Activated T-cell treated with anti-CD3 and anti-CD28 coated beads, Interleukin-2, amount 50 U/mL, for 4 hours (primary cell): ENCODE results near the gene SLC25A52. TPM values are rescaled to one million over a fixed set of nuclear protein-coding genes. Genes with fewer than 3 reads are reported as not detected.
"Not testable (repeated sequence)": the region's sequence is repeated elsewhere in the genome, so short reads cannot be mapped to it uniquely, and the experiment has no call there.

ENCODE experiments used
- ATAC-seq, 2 donors: fragments of 200-7000 bp; cut with Tn5 transposase; one replicate each; pipeline ENCODE4 v1.10.0; 2021
- DNase-seq: peaks from one replicate; pipeline ENCODE4 v3.0.0-alpha.2; 2020
- H3K27me3 Mint-ChIP-seq: one replicate; pipeline ENCODE4 v1.8.0; 2021; ENCODE audit warnings: low read depth, mixed read lengths
- H3K36me3 Mint-ChIP-seq: one replicate; pipeline ENCODE4 v1.8.0; 2022; ENCODE audit warnings: mixed read lengths; ENCODE audit not compliant: insufficient read depth
- H3K4me1 Mint-ChIP-seq: one replicate; pipeline ENCODE4 v1.8.0; 2021; ENCODE audit warnings: low read depth, mixed read lengths
- H3K4me3 Mint-ChIP-seq: one replicate; pipeline ENCODE4 v1.8.0; 2021; ENCODE audit warnings: mild to moderate bottlenecking, moderate library complexity, mixed read lengths
- H3K9me3 Mint-ChIP-seq: one replicate; pipeline ENCODE4 v1.8.0; 2021; ENCODE audit warnings: mixed read lengths
- total RNA-seq, 3 donors: library from RNA; stranded (reverse); gene quantifications; one replicate each; pipeline ENCODE4 v1.2.1, GENCODE V29; 2021

The SLC25A52 gene
- not detected for total RNA-seq

- no peaks in the 10 kb centered on the region for H3K36me3 Mint-ChIP-seq
- no peak for ATAC-seq
- H3K27me3 Mint-ChIP-seq = peaks cover 2% of the 10 kb centered on the region
- H3K4me1 Mint-ChIP-seq = no peaks in the 10 kb centered on the region
- H3K4me3 Mint-ChIP-seq = no peak within 1 kb of the TSS
- H3K9me3 Mint-ChIP-seq = no peaks in the 10 kb centered on the region
- DNase-seq = no peak
These were observed at the start of gene SLC25A52 for GRCh38 chr18:31760695-31761094. SLC25A52 (minus strand) TSS chr18:31760880; CDS start chr18:31760661, 219 bp downstream.

GRCh38 chr18:31809049-31809448, 48.4 kb upstream of the SLC25A52 start:
- DNase-seq, H3K9me3 Mint-ChIP-seq, H3K4me1 Mint-ChIP-seq, ATAC-seq, H3K4me3 Mint-ChIP-seq, H3K27me3 Mint-ChIP-seq, H3K36me3 Mint-ChIP-seq: not testable (repeated sequence)

GRCh38 chr18:31801078-31801477, 40.4 kb upstream of the SLC25A52 start:
- Mint-ChIP-seq H3K27me3 (peaks cover 2% of the 10 kb centered on the region), H3K4me1 (no peaks in the 10 kb centered on the region), H3K4me3 (no peak overlapping the region), H3K9me3 (no peaks in the 10 kb centered on the region), H3K36me3 (no peaks in the 10 kb centered on the region)
- ATAC-seq (no peak), DNase-seq (no peak)

GRCh38 chr18:31799257-31799656, 38.6 kb upstream of the SLC25A52 start:
- not testable (repeated sequence) for H3K9me3 Mint-ChIP-seq, H3K4me1 Mint-ChIP-seq, H3K4me3 Mint-ChIP-seq, H3K27me3 Mint-ChIP-seq, DNase-seq, H3K36me3 Mint-ChIP-seq, ATAC-seq

- H3K9me3 Mint-ChIP-seq = no peaks in the 10 kb centered on the region
- ATAC-seq = no peak
- H3K27me3 Mint-ChIP-seq = no peaks in the 10 kb centered on the region
- DNase-seq = no peak
- no peak overlapping the region for H3K4me3 Mint-ChIP-seq
- no peaks in the 10 kb centered on the region for H3K4me1 Mint-ChIP-seq
- no peaks in the 10 kb centered on the region for H3K36me3 Mint-ChIP-seq
These were observed 37.7 kb upstream of the SLC25A52 start for GRCh38 chr18:31798399-31798798.

GRCh38 chr18:31795747-31796146, 35.1 kb upstream of the SLC25A52 start:
- no peak for ATAC-seq
- no peaks in the 10 kb centered on the region for H3K36me3 Mint-ChIP-seq
- no peak for DNase-seq

GRCh38 chr18:31793531-31793930, 32.9 kb upstream of the SLC25A52 start:
- Mint-ChIP-seq H3K27me3 (no peaks in the 10 kb centered on the region), H3K9me3 (no peaks in the 10 kb centered on the region), H3K4me3 (no peak overlapping the region), H3K36me3 (no peaks in the 10 kb centered on the region), H3K4me1 (peaks cover 1% of the 10 kb centered on the region)
- DNase-seq (no peak), ATAC-seq (no peak)

More at GRCh38 chr18:31795747-31796146, 35.1 kb upstream of the SLC25A52 start:
- Mint-ChIP-seq H3K4me3 (no peak overlapping the region), H3K9me3 (no peaks in the 10 kb centered on the region), H3K27me3 (no peaks in the 10 kb centered on the region), H3K4me1 (peaks cover 1% of the 10 kb centered on the region)

GRCh38 chr18:31792580-31792911, 31.9 kb upstream of the SLC25A52 start:
- no peaks in the 10 kb centered on the region for H3K36me3 Mint-ChIP-seq
- H3K27me3 Mint-ChIP-seq = no peaks in the 10 kb centered on the region
- no peaks in the 10 kb centered on the region for H3K9me3 Mint-ChIP-seq
- peaks cover 1% of the 10 kb centered on the region for H3K4me1 Mint-ChIP-seq
- H3K4me3 Mint-ChIP-seq = no peak overlapping the region
- no peak for ATAC-seq
- no peak for DNase-seq

GRCh38 chr18:31791817-31792579, 31.3 kb upstream of the SLC25A52 start:
- H3K4me3 Mint-ChIP-seq = no peak overlapping the region
- no peaks in the 10 kb centered on the region for H3K36me3 Mint-ChIP-seq
- DNase-seq (no peak), ATAC-seq (no peak)
- no peaks in the 10 kb centered on the region for H3K9me3 Mint-ChIP-seq
- H3K27me3 Mint-ChIP-seq = no peaks in the 10 kb centered on the region
- H3K4me1 Mint-ChIP-seq = peaks cover 1% of the 10 kb centered on the region

GRCh38 chr18:31789409-31789808, 28.7 kb upstream of the SLC25A52 start:
- no peaks in the 10 kb centered on the region for H3K36me3 Mint-ChIP-seq
- H3K9me3 Mint-ChIP-seq = no peaks in the 10 kb centered on the region
- peaks cover 1% of the 10 kb centered on the region for H3K4me1 Mint-ChIP-seq
- H3K27me3 Mint-ChIP-seq = no peaks in the 10 kb centered on the region
- H3K4me3 Mint-ChIP-seq = no peak overlapping the region
- ATAC-seq = no peak
- DNase-seq = no peak

- ATAC-seq = no peak
- Mint-ChIP-seq H3K27me3 (peaks cover 4% of the 10 kb centered on the region), H3K9me3 (peaks cover 21% of the 10 kb centered on the region), H3K4me1 (no peaks in the 10 kb centered on the region), H3K4me3 (no peak overlapping the region), H3K36me3 (peaks cover 2% of the 10 kb centered on the region)
- DNase-seq = no peak
These were observed 22.4 kb upstream of the SLC25A52 start for GRCh38 chr18:31783059-31783458.

- peaks cover 2% of the 10 kb centered on the region for H3K36me3 Mint-ChIP-seq
- H3K4me3 Mint-ChIP-seq = no peak overlapping the region
- H3K27me3 Mint-ChIP-seq = peaks cover 7% of the 10 kb centered on the region
- ATAC-seq = no peak
- H3K9me3 Mint-ChIP-seq = peaks cover 27% of the 10 kb centered on the region
- DNase-seq = no peak
- H3K4me1 Mint-ChIP-seq = no peaks in the 10 kb centered on the region
These were observed 17.8 kb upstream of the SLC25A52 start for GRCh38 chr18:31778391-31778950.

GRCh38 chr18:31776093-31776492, 15.4 kb upstream of the SLC25A52 start:
- Mint-ChIP-seq H3K4me1 (no peaks in the 10 kb centered on the region), H3K36me3 (peaks cover 2% of the 10 kb centered on the region), H3K27me3 (peaks cover 7% of the 10 kb centered on the region), H3K4me3 (no peak overlapping the region), H3K9me3 (peaks cover 27% of the 10 kb centered on the region)
- no peak for DNase-seq
- no peak for ATAC-seq

GRCh38 chr18:31774962-31775361, 14.3 kb upstream of the SLC25A52 start:
- no peak for ATAC-seq
- Mint-ChIP-seq H3K27me3 (peaks cover 7% of the 10 kb centered on the region), H3K36me3 (peaks cover 2% of the 10 kb centered on the region), H3K9me3 (peaks cover 22% of the 10 kb centered on the region), H3K4me1 (no peaks in the 10 kb centered on the region), H3K4me3 (no peak overlapping the region)
- DNase-seq = no peak

GRCh38 chr18:31774477-31774785, 13.8 kb upstream of the SLC25A52 start:
- H3K27me3 Mint-ChIP-seq = peaks cover 3% of the 10 kb centered on the region
- peaks cover 2% of the 10 kb centered on the region for H3K36me3 Mint-ChIP-seq
- DNase-seq (no peak), ATAC-seq (no peak)
- H3K9me3 Mint-ChIP-seq = peaks cover 17% of the 10 kb centered on the region
- H3K4me1 Mint-ChIP-seq = no peaks in the 10 kb centered on the region
- H3K4me3 Mint-ChIP-seq = no peak overlapping the region
